22Rv1 (cell line): ENCODE results near the gene MRPL53.

Experiments used
- ZFX ChIP-seq: fragments of 450-650 bp; IDR thresholded peaks from 2 replicates; pipeline ENCODE4 v1.6.1; 2017; ENCODE audit warnings: antibody characterized with exemption, borderline replicate concordance
- TF ChIP-seq, protein P1 (sequence below): fragments of 450-650 bp; IDR thresholded peaks from 2 replicates; pipeline ENCODE4 v1.5.1; 2017; ENCODE audit warnings: mild to moderate bottlenecking

DNA sequence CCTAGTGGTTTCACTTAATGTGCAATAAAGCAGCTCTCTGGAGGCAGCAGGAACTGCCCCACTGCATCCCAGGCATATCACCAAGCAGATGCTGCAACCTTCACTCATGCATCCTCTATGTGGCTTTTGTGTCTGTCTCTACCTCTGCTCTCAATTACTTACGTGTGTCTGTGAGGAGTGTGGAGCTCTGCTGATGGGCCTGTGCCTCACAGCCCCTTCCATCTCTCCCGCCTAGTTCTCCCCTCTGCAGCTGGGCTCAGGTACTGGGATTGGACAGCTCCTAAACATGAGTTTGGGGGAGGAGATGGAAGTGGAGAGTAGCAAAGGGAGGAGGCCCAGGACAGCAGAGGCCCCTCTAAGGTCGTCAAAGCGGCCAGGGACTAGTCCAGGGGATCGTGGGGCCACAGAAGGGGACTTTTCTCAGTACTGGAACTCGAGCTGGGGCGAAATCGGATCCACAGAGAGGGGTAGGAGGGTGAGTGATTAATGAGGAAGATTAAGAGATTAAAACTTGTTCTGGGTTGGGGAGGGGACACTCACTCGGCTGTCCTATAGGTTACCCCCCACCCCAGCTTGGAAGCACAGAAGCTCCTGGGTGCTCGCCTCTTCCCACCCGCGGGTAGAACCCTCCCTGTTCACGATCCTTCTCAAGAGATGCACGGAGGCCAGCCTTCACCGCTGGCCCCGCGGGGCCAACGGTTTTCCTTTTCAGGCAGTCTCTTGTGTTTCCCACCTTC lies 29.0 kb upstream of the MRPL53 start:
- TF ChIP-seq, protein P1, sequence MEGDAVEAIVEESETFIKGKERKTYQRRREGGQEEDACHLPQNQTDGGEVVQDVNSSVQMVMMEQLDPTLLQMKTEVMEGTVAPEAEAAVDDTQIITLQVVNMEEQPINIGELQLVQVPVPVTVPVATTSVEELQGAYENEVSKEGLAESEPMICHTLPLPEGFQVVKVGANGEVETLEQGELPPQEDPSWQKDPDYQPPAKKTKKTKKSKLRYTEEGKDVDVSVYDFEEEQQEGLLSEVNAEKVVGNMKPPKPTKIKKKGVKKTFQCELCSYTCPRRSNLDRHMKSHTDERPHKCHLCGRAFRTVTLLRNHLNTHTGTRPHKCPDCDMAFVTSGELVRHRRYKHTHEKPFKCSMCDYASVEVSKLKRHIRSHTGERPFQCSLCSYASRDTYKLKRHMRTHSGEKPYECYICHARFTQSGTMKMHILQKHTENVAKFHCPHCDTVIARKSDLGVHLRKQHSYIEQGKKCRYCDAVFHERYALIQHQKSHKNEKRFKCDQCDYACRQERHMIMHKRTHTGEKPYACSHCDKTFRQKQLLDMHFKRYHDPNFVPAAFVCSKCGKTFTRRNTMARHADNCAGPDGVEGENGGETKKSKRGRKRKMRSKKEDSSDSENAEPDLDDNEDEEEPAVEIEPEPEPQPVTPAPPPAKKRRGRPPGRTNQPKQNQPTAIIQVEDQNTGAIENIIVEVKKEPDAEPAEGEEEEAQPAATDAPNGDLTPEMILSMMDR: no peak
- TF ChIP-seq ZFX: no peak
